Right cardiac atrium (tissue), 5 donors: ENCODE measurements around the gene MAD1L1. TPM values are rescaled to one million over a fixed set of nuclear protein-coding genes. Genes with fewer than 3 reads are reported as not detected.

Source experiments
- ATAC-seq, 2 donors: fragments of 200-7000 bp; cut with Tn5 transposase; one replicate each; pipeline versions ENCODE4 v1.8.0 to v1.9.1; 2020; ENCODE audit warnings: moderate library complexity in 2 of 2, mild to moderate bottlenecking in 1 of 2
- DNase-seq, 3 donors: peaks; one replicate each; pipeline ENCODE4 v3.0.0-alpha.2; 2020
- H3K27ac ChIP-seq: one replicate; pipeline ENCODE4 v1.5.1; 2013; ENCODE audit warnings: mild to moderate bottlenecking, low read length, control low read depth, moderate library complexity
- H3K27me3 ChIP-seq: one replicate; pipeline ENCODE4 v1.6.1; 2013; ENCODE audit not compliant: control insufficient read depth, insufficient read depth
- H3K4me1 ChIP-seq: one replicate; pipeline ENCODE4 v1.6.1; 2013; ENCODE audit warnings: low read length; ENCODE audit not compliant: control insufficient read depth, insufficient read depth
- H3K4me3 ChIP-seq: one replicate; pipeline ENCODE4 v1.5.1; 2013; ENCODE audit warnings: low read length, control low read depth
- H3K9me3 ChIP-seq: one replicate; pipeline ENCODE4 v1.6.1; 2013; ENCODE audit warnings: low read length; ENCODE audit not compliant: control insufficient read depth
- WGBS: extraction: QIAGEN DNeasy Blood & Tissue Kit; methylation state at CpG from one replicate; pipeline ENCODE4 v1.1.7; 2013; 5-methylcytosine and 5-hydroxymethylcytosine counted together
- intact Hi-C, 4 donors: fragments of 100-400 bp; cut with DNase I; formaldehyde crosslinking; loops; one replicate each; pipeline versions ENCODE4 v1.11.0 to v1.14.0; 2022 to 2023
- polyA plus RNA-seq: library from polyadenylated mRNA; stranded (reverse); fragments of 200-250 nt; gene quantifications from one replicate; pipeline ENCODE4 v1.2.3, GENCODE V29; 2013
- total RNA-seq, 4 donors: library from RNA; stranded (reverse); fragmentation: NEBNext Ultra II Directional; extraction: Animal tissue kit (Norgen Biotek cat#: 25700); gene quantifications; one replicate each; pipeline ENCODE4 v1.2.1, GENCODE V29; 2021
- donor health status: healthy with polysubstance abuse.
- donor health status: DM: no; HTN: yes; CAD: no.
- donor health status: DM: no; HTN: no; CAD: no.
- donor health status: DM: no; HTN: yes; CAD: no; lungs with severe emphysema.
- donor health status: DM: yes; HTN: yes; CAD: no.

Gene MAD1L1
- total and polyA plus RNA-seq, 5 donors = 15.3 to 41.0 (median 33.7) TPM

DNA sequence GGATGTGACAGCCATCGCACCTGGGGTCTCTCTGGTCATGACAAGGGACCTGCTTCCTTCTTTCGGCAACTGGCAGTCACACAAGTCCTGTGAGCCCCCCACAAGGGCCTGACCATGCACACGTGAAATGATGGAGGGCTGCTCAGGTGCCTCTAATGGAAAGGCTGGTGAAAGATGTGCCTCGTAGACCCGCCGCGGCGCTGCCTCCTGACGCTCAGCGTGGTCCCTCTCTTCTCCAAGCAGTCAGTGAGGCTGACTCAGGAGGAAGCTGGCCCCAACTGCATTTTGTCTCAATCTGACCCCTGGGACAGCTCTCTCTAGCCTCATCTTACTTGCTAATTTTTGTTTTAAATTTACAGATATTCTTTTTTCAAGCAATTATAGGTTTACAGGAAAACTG is 100.9 kb downstream of the MAD1L1 start:
- no peaks in the 10 kb centered on the region for H3K4me1 ChIP-seq
- H3K4me3 ChIP-seq = no peak overlapping the region
- no peak overlapping the region for H3K27ac ChIP-seq
- WGBS = 94% methylated on average over 10 of the region's 10 CpGs
- no peaks in the 10 kb centered on the region for H3K27me3 ChIP-seq
- H3K9me3 ChIP-seq = no peaks in the 10 kb centered on the region
- intact Hi-C loops = no loop called here
- no peak for ATAC-seq
- DNase-seq = peak in 2 of 3 donors; percentile 4 to 19

DNA sequence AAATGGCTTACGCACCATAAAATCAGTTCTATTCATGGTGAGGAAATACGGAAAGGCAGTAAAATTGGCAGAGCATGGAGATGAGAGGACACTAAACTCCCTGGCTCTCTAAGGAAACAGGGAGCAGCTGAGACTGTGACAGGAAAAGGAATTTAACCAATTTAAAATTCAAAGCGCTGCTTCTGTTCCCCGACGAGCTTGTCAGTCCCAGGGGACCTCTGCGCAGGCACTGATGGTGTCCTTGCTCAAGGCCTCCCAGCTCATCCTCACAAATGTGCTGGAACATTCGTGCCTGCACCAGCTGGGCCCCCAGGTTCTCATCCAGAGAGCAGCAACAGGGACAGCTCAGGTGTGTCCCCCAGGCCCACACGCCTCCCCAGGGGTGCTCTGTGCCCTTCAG is 101.4 kb downstream of the MAD1L1 start:
- peak in 2 of 3 donors; percentile 12 to 17 for DNase-seq
- Histone ChIP-seq H3K27me3 (no peaks in the 10 kb centered on the region), H3K4me3 (no peak overlapping the region), H3K27ac (no peak overlapping the region), H3K4me1 (no peaks in the 10 kb centered on the region), H3K9me3 (no peaks in the 10 kb centered on the region)
- WGBS = 79% methylated on average over 8 of the region's 8 CpGs
- ATAC-seq = no peak
- intact Hi-C loops = no loop called here

GRCh38 chr7:2130096-2130375 is 102.7 kb downstream of the MAD1L1 start:
- no peaks in the 10 kb centered on the region for H3K4me1 ChIP-seq
- H3K27me3 ChIP-seq = no peaks in the 10 kb centered on the region
- no peaks in the 10 kb centered on the region for H3K9me3 ChIP-seq
- no peak overlapping the region for H3K4me3 ChIP-seq
- H3K27ac ChIP-seq = no peak overlapping the region
- intact Hi-C loops = no loop called here
- ATAC-seq (no peak), DNase-seq (peak in 2 of 3 donors; percentile 15 to 50)
- WGBS = 96% methylated on average over 7 of the region's 7 CpGs

DNA sequence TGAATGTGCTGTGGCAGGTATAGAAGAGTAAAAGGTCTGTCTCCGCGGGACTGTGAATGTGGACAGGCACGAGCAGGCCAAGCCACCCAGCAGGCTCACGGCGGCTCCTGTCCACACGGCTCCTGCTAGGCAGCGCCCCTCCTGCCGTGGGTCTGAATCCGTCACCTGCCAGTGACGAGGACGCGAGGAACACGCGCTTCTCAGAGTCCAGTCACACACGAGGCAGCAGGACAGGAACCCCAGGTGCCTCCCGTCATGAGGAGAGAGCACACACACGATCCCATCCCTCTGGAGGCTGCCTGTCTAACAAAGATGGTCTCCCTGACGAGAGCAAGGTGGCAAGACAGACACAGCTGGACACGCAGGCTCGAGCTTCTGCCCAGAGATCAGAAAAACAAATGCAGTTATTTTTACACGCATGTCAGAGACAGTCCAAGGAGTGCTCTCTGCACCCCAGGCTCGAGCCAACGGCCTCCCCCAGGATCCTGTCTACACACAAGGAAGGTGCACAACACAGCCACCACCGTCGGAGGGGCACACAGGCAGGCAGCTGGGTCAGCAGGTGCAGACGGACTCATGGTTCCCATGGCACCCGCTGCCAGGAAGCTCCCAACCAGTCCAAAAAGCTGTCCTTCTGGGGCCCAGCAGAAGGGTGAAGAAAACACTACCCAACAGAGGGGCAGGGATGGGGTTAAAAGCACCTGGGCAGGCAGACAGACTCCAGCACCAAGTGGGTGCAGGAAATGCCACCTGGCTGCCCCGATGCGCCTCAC is 103.2 kb downstream of the MAD1L1 start:
- no peak overlapping the region for H3K4me3 ChIP-seq
- no peaks in the 10 kb centered on the region for H3K4me1 ChIP-seq
- 70% methylated on average over 29 of the region's 29 CpGs for WGBS
- intact Hi-C loops = no loop called here
- no peaks in the 10 kb centered on the region for H3K9me3 ChIP-seq
- DNase-seq = peak in 2 of 3 donors; percentile 37 to 52
- no peaks in the 10 kb centered on the region for H3K27me3 ChIP-seq
- H3K27ac ChIP-seq = no peak overlapping the region
- ATAC-seq = peak; percentile 5 to 23

- DNase-seq (peak in 2 of 3 donors; percentile 39 to 45), ATAC-seq (peak in 1 of 2 donors; percentile 24)
- Histone ChIP-seq H3K4me3 (no peak overlapping the region), H3K9me3 (no peaks in the 10 kb centered on the region), H3K27ac (no peak overlapping the region), H3K27me3 (no peaks in the 10 kb centered on the region), H3K4me1 (no peaks in the 10 kb centered on the region)
- 76% methylated on average over 20 of the region's 20 CpGs for WGBS
- intact Hi-C loops = no loop called here
Observed at GRCh38 chr7:2128601-2129322, 104.0 kb downstream of the MAD1L1 start.

- H3K4me3 ChIP-seq = no peak overlapping the region
- H3K9me3 ChIP-seq = no peaks in the 10 kb centered on the region
- no peaks in the 10 kb centered on the region for H3K4me1 ChIP-seq
- H3K27ac ChIP-seq = no peak overlapping the region
- intact Hi-C loops = no loop called here
- ATAC-seq (no peak), DNase-seq (no peak)
- H3K27me3 ChIP-seq = no peaks in the 10 kb centered on the region
- 93% methylated on average over 9 of the region's 9 CpGs for WGBS
Observed at GRCh38 chr7:2126621-2127020, 106.1 kb downstream of the MAD1L1 start.

DNA sequence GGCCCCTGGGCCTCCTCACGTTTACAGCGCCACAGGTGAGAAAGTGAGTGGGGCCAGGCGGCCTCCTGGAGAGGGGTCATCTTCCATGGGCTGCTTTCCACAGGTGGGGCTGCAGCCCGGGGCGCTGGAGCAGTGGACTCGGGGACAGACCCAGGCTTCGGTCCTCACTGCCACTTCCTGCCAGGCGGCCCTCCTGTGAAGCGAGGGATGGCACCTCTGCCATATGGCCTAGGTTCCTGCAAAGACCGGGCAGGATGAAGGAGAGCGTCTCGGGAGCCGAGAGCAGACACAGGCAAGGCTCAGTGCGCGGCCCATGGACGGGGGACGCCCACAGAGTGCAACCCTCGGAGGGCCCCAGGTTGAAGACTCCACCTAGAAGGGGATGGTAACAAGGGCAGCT is 106.8 kb downstream of the MAD1L1 start:
- DNase-seq (no peak), ATAC-seq (no peak)
- H3K27me3 ChIP-seq = no peaks in the 10 kb centered on the region
- no peaks in the 10 kb centered on the region for H3K4me1 ChIP-seq
- H3K27ac ChIP-seq = no peak overlapping the region
- H3K9me3 ChIP-seq = no peaks in the 10 kb centered on the region
- 96% methylated on average over 18 of the region's 18 CpGs for WGBS
- H3K4me3 ChIP-seq = no peak overlapping the region
- intact Hi-C loops = no loop called here

DNA sequence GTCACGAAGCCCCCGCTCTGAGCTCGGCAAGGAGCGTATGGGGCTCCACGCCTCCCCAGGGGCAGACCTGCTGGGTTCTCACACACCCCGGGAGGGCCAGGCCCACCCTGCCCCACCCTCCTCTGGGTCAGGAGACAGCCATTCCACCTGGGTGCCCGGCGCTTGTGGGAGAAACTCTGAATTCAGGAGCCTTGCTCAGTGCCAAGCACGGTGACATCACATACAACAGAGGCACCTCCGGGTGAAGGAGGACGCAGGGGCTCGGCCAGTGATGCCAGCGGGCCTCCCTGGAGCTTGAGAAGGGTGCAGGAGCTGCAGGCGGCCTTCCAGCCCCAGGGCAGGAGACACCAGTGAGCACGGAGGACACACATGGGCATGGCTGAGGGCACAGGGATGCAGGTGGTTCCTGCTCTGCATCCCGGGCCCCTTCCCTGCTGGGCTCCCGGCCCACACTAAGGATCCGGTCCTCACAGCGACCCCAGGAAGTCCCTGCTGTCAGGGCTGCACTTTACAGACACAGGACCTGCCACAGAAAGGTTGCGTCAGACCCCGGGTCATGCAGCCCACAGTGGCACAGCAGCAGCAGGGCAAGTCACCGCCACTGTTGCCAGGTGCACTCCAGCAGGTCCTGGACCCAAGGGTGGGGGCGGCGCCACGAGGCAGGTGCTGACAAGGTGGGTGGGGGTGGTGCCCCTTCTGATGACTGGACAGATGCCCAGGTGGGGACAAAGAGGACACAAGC is 108.0 kb downstream of the MAD1L1 start:
- H3K9me3 ChIP-seq = no peaks in the 10 kb centered on the region
- no peaks in the 10 kb centered on the region for H3K27me3 ChIP-seq
- no peak overlapping the region for H3K4me3 ChIP-seq
- no peak for DNase-seq
- H3K4me1 ChIP-seq = peaks cover 4% of the 10 kb centered on the region
- intact Hi-C loops = no loop called here
- WGBS = 83% methylated on average over 25 of the region's 25 CpGs
- no peak for ATAC-seq
- no peak overlapping the region for H3K27ac ChIP-seq

DNA sequence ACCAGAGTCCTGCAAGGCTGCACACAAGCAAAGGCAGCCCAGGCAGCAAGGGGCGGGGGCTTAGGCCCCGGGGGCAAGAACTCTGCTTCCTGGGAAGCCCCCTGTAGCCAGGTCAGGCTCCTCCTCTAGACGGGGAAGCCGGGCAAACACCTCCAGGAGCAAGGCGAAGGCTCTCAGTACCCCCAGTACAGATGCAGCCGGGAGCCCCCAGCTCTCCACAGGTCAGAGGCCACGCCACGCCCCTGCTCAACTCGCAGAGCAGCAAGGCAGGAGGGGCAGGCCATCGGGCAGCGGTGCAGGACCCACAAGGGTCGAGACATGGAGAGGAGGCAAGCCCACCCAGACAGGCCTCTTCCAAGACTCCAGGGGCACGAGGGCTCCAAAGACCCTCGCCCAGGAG is 108.8 kb downstream of the MAD1L1 start:
- Histone ChIP-seq H3K4me3 (no peak overlapping the region), H3K27me3 (no peaks in the 10 kb centered on the region), H3K27ac (no peak overlapping the region), H3K4me1 (peaks cover 4% of the 10 kb centered on the region), H3K9me3 (no peaks in the 10 kb centered on the region)
- ATAC-seq = no peak
- no peak for DNase-seq
- 95% methylated on average over 14 of the region's 14 CpGs for WGBS
- intact Hi-C loops = no loop called here

- peaks cover 4% of the 10 kb centered on the region for H3K4me1 ChIP-seq
- 91% methylated on average over 25 of the region's 25 CpGs for WGBS
- intact Hi-C loops = no loop called here
Observed at GRCh38 chr7:2123360-2123759, 109.4 kb downstream of the MAD1L1 start.

GRCh38 chr7:2122651-2123050 is 110.1 kb downstream of the MAD1L1 start:
- Histone ChIP-seq H3K4me3 (no peak overlapping the region), H3K9me3 (no peaks in the 10 kb centered on the region), H3K4me1 (peaks cover 4% of the 10 kb centered on the region), H3K27me3 (no peaks in the 10 kb centered on the region), H3K27ac (no peak overlapping the region)
- intact Hi-C loops = no loop called here
- DNase-seq (no peak), ATAC-seq (no peak)
- 98% methylated on average over 16 of the region's 16 CpGs for WGBS

More at GRCh38 chr7:2123360-2123759, 109.4 kb downstream of the MAD1L1 start:
- no peak overlapping the region for H3K27ac ChIP-seq
- ATAC-seq (no peak), DNase-seq (peak in 1 of 3 donors; percentile 52)
- no peak overlapping the region for H3K4me3 ChIP-seq
- H3K27me3 ChIP-seq = no peaks in the 10 kb centered on the region
- no peaks in the 10 kb centered on the region for H3K9me3 ChIP-seq
